ENCODE results near the gene ABHD8.

The ABHD8 gene

GRCh38 chr19:17347877-17348276 lies 44.7 kb upstream of the ABHD8 start:
- no peak overlapping the region for H3K4ac ChIP-seq (ENCODE audit: low read depth, low read length)

DNA sequence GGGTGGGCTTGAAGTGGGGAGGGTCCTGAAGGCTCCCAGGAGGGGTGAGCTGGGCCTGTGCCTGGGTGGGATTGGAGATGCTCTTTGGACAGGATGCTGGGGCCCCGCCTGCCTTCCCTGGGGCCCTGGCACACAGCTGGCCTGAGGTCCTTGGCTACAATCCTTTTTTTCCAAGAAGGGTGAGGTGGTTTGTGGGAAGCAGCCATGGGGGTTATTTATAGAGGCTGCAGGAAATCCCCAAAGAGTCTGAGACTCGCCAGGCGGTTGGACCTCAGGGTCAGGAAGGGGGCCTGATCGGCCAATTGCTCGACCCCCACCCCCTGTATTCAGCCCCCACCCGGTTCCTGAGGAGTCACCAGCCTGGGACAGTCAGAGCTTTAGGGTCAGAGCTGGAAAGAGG lies 44.1 kb upstream of the ABHD8 start:
- H2BK120ac ChIP-seq (ENCODE audit: insufficient read depth, low read length, poor library complexity), result no peak overlapping the region
- no peak overlapping the region for H3K4me2 ChIP-seq (ENCODE audit: low read length)
- H2AK5ac ChIP-seq (ENCODE audit: low read length), result no peak overlapping the region
- no peak overlapping the region for H2BK5ac ChIP-seq (ENCODE audit: low read depth, low read length, poor library complexity)
- H3K36me3 ChIP-seq (ENCODE audit: control insufficient read depth in 1 of 2, insufficient read depth in 2 of 2, low read length in 2 of 2), result no peaks in the 10 kb centered on the region
- no CpG with 5 or more reads among the region's 6 CpGs for WGBS (ENCODE audit: extremely low coverage, insufficient coverage, insufficient read length)
- no peaks in the 10 kb centered on the region for H3K79me2 ChIP-seq (ENCODE audit: control insufficient read depth, insufficient read depth, low read length, poor library complexity)
- no peak overlapping the region for H3K4ac ChIP-seq (ENCODE audit: low read depth, low read length)
- H3K79me1 ChIP-seq (ENCODE audit: low read length), result no peaks in the 10 kb centered on the region
- peaks cover 2% of the 10 kb centered on the region for H3K9me3 ChIP-seq (ENCODE audit: insufficient read depth, low read depth, low read length)
- no peak for DNase-seq
- H3K4me1 ChIP-seq (ENCODE audit: control insufficient read depth in 1 of 2, insufficient read depth in 2 of 2, low read length in 2 of 2), result peaks cover 0 to 2% of the 10 kb centered on the region in 2 experiments
- H4K8ac ChIP-seq (ENCODE audit: low read depth, low read length), result no peak overlapping the region
- H3K27me3 ChIP-seq (ENCODE audit: insufficient read depth, low read length), result no peaks in the 10 kb centered on the region
- no peak overlapping the region for H3K4me3 ChIP-seq (ENCODE audit: low read depth, low read length)
- H2AFZ ChIP-seq (ENCODE audit: insufficient read depth, low read length, poor library complexity), result no peak overlapping the region
- no peak overlapping the region for H3K9ac ChIP-seq (ENCODE audit: low read length)
- H3K18ac ChIP-seq (ENCODE audit: low read length), result no peak overlapping the region
- H3K27ac ChIP-seq (ENCODE audit: low read depth, low read length), result no peak overlapping the region
- H3K14ac ChIP-seq (ENCODE audit: low read length), result no peak overlapping the region
- H4K91ac ChIP-seq (ENCODE audit: low read depth, low read length), result no peak overlapping the region
- H4K12ac ChIP-seq (ENCODE audit: low read depth, low read length), result no peak overlapping the region
- H3K23ac ChIP-seq (ENCODE audit: low read length), result no peak overlapping the region
- no peak overlapping the region for H2BK12ac ChIP-seq (ENCODE audit: low read length)

More at GRCh38 chr19:17347877-17348276, 44.7 kb upstream of the ABHD8 start:
- Histone ChIP-seq H3K9me3 (ENCODE audit: insufficient read depth, low read depth, low read length) (peaks cover 2% of the 10 kb centered on the region), H3K14ac (ENCODE audit: low read length) (no peak overlapping the region), H2BK120ac (ENCODE audit: insufficient read depth, low read length, poor library complexity) (no peak overlapping the region), H3K79me2 (ENCODE audit: control insufficient read depth, insufficient read depth, low read length, poor library complexity) (no peaks in the 10 kb centered on the region), H3K27me3 (ENCODE audit: insufficient read depth, low read length) (no peaks in the 10 kb centered on the region), H3K18ac (ENCODE audit: low read length) (no peak overlapping the region), H3K4me1 (ENCODE audit: control insufficient read depth in 1 of 2, insufficient read depth in 2 of 2, low read length in 2 of 2) (peaks cover 0 to 2% of the 10 kb centered on the region in 2 experiments), H4K12ac (ENCODE audit: low read depth, low read length) (no peak overlapping the region), H3K4me2 (ENCODE audit: low read length) (no peak overlapping the region), H2BK5ac (ENCODE audit: low read depth, low read length, poor library complexity) (no peak overlapping the region), H4K8ac (ENCODE audit: low read depth, low read length) (no peak overlapping the region), H3K9ac (ENCODE audit: low read length) (no peak overlapping the region), H3K27ac (ENCODE audit: low read depth, low read length) (no peak overlapping the region), H2BK12ac (ENCODE audit: low read length) (no peak overlapping the region), H3K4me3 (ENCODE audit: low read depth, low read length) (no peak overlapping the region), H3K79me1 (ENCODE audit: low read length) (no peaks in the 10 kb centered on the region), H4K91ac (ENCODE audit: low read depth, low read length) (no peak overlapping the region), H2AFZ (ENCODE audit: insufficient read depth, low read length, poor library complexity) (no peak overlapping the region), H3K23ac (ENCODE audit: low read length) (no peak overlapping the region), H2AK5ac (ENCODE audit: low read length) (no peak overlapping the region), H3K36me3 (ENCODE audit: control insufficient read depth in 1 of 2, insufficient read depth in 2 of 2, low read length in 2 of 2) (no peaks in the 10 kb centered on the region)
- DNase-seq, result no peak
- WGBS (ENCODE audit: extremely low coverage, insufficient coverage, insufficient read length), result no CpG with 5 or more reads among the region's 2 CpGs

GRCh38 chr19:17346109-17346671 lies 43.0 kb upstream of the ABHD8 start:
- Histone ChIP-seq H4K91ac (ENCODE audit: low read depth, low read length) (no peak overlapping the region), H2AFZ (ENCODE audit: insufficient read depth, low read length, poor library complexity) (no peak overlapping the region), H3K27ac (ENCODE audit: low read depth, low read length) (no peak overlapping the region), H3K9ac (ENCODE audit: low read length) (no peak overlapping the region), H3K14ac (ENCODE audit: low read length) (no peak overlapping the region), H2BK12ac (ENCODE audit: low read length) (no peak overlapping the region), H3K4me3 (ENCODE audit: low read depth, low read length) (no peak overlapping the region), H2BK120ac (ENCODE audit: insufficient read depth, low read length, poor library complexity) (no peak overlapping the region), H4K8ac (ENCODE audit: low read depth, low read length) (no peak overlapping the region), H3K4ac (ENCODE audit: low read depth, low read length) (no peak overlapping the region), H3K27me3 (ENCODE audit: insufficient read depth, low read length) (no peaks in the 10 kb centered on the region), H2AK5ac (ENCODE audit: low read length) (no peak overlapping the region), H3K4me2 (ENCODE audit: low read length) (no peak overlapping the region), H2BK5ac (ENCODE audit: low read depth, low read length, poor library complexity) (no peak overlapping the region), H3K9me3 (ENCODE audit: insufficient read depth, low read depth, low read length) (no peaks in the 10 kb centered on the region), H4K12ac (ENCODE audit: low read depth, low read length) (no peak overlapping the region), H3K79me1 (ENCODE audit: low read length) (no peaks in the 10 kb centered on the region), H3K36me3 (ENCODE audit: control insufficient read depth in 1 of 2, insufficient read depth in 2 of 2, low read length in 2 of 2) (peaks cover 3 to 4% of the 10 kb centered on the region in 2 experiments), H3K18ac (ENCODE audit: low read length) (no peak overlapping the region), H3K79me2 (ENCODE audit: control insufficient read depth, insufficient read depth, low read length, poor library complexity) (no peaks in the 10 kb centered on the region), H3K4me1 (ENCODE audit: control insufficient read depth in 1 of 2, insufficient read depth in 2 of 2, low read length in 2 of 2) (peaks cover 0 to 2% of the 10 kb centered on the region in 2 experiments), H3K23ac (ENCODE audit: low read length) (no peak overlapping the region)
- WGBS (ENCODE audit: extremely low coverage, insufficient coverage, insufficient read length), result no CpG with 5 or more reads among the region's 24 CpGs
- peak; percentile 37 to 76 for DNase-seq

DNA sequence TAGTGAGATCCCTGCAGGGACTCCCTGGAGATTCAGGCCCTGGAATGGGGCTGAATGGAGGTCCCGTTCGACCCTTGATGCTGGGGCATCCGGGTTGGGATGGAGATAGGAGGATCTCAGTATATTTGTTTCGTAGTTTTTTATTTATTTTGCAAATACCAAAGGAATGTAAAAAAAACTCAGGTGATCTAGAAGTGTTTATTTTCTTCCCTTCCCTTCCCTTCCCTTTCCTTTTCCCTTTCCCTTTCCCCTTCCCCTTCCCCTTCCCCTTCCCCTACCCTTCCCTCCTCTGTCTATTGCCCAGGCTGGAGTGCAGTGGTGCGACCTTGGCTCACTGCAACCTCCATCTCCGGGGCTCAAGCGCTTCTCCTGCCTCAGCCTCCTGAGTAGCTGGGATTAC lies 38.6 kb upstream of the ABHD8 start:
- Histone ChIP-seq H3K4me2 (ENCODE audit: low read length) (no peak overlapping the region), H3K36me3 (ENCODE audit: control insufficient read depth in 1 of 2, insufficient read depth in 2 of 2, low read length in 2 of 2) (peaks cover 4 to 5% of the 10 kb centered on the region in 2 experiments), H2BK120ac (ENCODE audit: insufficient read depth, low read length, poor library complexity) (no peak overlapping the region), H3K4ac (ENCODE audit: low read depth, low read length) (no peak overlapping the region), H3K14ac (ENCODE audit: low read length) (no peak overlapping the region), H3K9ac (ENCODE audit: low read length) (no peak overlapping the region), H2AFZ (ENCODE audit: insufficient read depth, low read length, poor library complexity) (no peak overlapping the region), H3K23ac (ENCODE audit: low read length) (no peak overlapping the region), H3K79me1 (ENCODE audit: low read length) (peaks cover 7% of the 10 kb centered on the region), H4K12ac (ENCODE audit: low read depth, low read length) (no peak overlapping the region), H3K79me2 (ENCODE audit: control insufficient read depth, insufficient read depth, low read length, poor library complexity) (peaks cover 2% of the 10 kb centered on the region), H3K4me3 (ENCODE audit: low read depth, low read length) (no peak overlapping the region), H4K8ac (ENCODE audit: low read depth, low read length) (no peak overlapping the region), H3K27ac (ENCODE audit: low read depth, low read length) (no peak overlapping the region), H3K4me1 (ENCODE audit: control insufficient read depth in 1 of 2, insufficient read depth in 2 of 2, low read length in 2 of 2) (peaks cover 8 to 10% of the 10 kb centered on the region in 2 experiments), H3K27me3 (ENCODE audit: insufficient read depth, low read length) (no peaks in the 10 kb centered on the region), H3K18ac (ENCODE audit: low read length) (no peak overlapping the region), H2BK5ac (ENCODE audit: low read depth, low read length, poor library complexity) (no peak overlapping the region), H4K91ac (ENCODE audit: low read depth, low read length) (no peak overlapping the region), H3K9me3 (ENCODE audit: insufficient read depth, low read depth, low read length) (no peaks in the 10 kb centered on the region), H2AK5ac (ENCODE audit: low read length) (no peak overlapping the region), H2BK12ac (ENCODE audit: low read length) (no peak overlapping the region)
- DNase-seq, result no peak
- WGBS (ENCODE audit: extremely low coverage, insufficient coverage, insufficient read length), result no CpG with 5 or more reads among the region's 7 CpGs

Measured in trophoblast cell (in vitro differentiated cells and primary cell).